ENCODE measurements around the gene LACTB.

DNA sequence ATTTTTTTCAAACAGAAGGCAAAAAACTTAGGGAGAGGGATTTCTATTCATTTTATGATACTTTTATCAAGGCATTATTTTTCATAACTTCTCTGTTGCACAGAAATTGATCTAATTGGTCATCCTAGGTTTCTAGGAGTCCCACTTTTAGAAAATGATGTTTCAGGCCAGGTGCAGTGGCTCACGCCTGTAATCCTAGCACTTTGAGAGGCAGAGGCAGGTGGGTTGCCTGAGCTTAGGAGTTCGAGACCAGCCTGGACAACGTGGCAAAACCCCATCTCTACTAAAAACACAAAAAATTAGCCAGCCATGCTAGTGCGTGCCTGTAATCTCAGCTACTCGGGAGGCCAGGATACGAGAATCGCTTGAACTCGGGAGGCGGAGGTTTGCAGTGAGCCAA lies 2.8 kb downstream of the LACTB start:
- TF ChIP-seq, protein P1, sequence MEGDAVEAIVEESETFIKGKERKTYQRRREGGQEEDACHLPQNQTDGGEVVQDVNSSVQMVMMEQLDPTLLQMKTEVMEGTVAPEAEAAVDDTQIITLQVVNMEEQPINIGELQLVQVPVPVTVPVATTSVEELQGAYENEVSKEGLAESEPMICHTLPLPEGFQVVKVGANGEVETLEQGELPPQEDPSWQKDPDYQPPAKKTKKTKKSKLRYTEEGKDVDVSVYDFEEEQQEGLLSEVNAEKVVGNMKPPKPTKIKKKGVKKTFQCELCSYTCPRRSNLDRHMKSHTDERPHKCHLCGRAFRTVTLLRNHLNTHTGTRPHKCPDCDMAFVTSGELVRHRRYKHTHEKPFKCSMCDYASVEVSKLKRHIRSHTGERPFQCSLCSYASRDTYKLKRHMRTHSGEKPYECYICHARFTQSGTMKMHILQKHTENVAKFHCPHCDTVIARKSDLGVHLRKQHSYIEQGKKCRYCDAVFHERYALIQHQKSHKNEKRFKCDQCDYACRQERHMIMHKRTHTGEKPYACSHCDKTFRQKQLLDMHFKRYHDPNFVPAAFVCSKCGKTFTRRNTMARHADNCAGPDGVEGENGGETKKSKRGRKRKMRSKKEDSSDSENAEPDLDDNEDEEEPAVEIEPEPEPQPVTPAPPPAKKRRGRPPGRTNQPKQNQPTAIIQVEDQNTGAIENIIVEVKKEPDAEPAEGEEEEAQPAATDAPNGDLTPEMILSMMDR (conservative IDR thresholded peaks at IDR 0.05 in 1 of 2, IDR thresholded peaks at IDR 0.05 in 1 of 2; ENCODE audit: low read depth in 1 of 2, low read length in 2 of 2) = no peak
- TF ChIP-seq EZH2 (IDR thresholded peaks at IDR 0.05; ENCODE audit: low read length, missing control alignments) = no peak

Measured in fibroblast of lung (primary cell).